SKM-1 treated with dmso at 0.1 percent for 144 hours (cell line): ENCODE measurements around the gene AGR2.

ENCODE experiments used
- DNase-seq: peaks from one replicate; lab custom pipeline; 2025; ENCODE audit not compliant: unreplicated experiment; lab: John Stamatoyannopoulos, UW

The AGR2 gene

GRCh38 chr7:16743236-16743635 lies 61.6 kb downstream of the AGR2 start:
- DNase-seq: no peak

- DNase-seq: no peak
Measured at GRCh38 chr7:16742547-16742946, 62.3 kb downstream of the AGR2 start.
